CD4-positive, alpha-beta T cell treated with Interleukin-2 at 100 ng/mL for 4 hours (primary cell): ENCODE data around the gene FBXW7.
"Not testable (repeated sequence)": the region's sequence is repeated elsewhere in the genome, so short reads cannot be mapped to it uniquely, and the experiment has no call there.

Source experiments
- DNase-seq: peaks from one replicate; pipeline ENCODE4 v3.0.0-alpha.2; 2020; ENCODE audit warnings: low spot score

Gene FBXW7

DNA sequence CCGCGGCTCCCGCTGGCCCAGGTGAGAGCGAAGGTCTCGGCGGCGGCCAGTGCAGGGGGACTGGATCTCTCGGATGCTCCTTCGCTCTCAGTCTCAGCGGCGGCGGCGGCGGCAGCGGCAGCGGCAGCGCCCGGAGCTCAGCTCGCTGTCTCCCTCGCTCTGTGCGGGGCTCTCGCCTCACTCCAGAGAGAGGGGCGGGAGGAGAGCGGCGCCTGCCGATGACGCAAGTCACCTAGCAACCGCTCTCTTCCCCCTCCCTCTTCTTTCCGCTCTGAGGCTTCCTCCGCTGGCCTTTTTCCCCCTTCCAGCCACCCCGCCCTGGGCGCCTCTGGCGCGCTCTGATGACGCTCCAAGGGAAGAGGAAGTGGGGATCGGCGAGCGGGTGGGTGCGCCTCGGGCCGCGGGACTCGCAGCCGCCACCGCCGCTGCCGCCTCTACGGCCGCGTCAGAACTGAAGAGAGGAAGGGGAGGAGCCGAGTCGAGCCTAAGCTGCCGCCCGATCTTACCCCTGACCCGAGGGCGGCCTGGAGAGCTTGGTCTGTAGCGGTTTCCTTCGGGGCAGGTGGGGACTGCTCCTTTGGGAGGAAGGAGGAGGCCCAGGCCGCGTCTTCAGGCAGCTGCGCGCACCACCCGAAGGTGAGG, at the start of gene FBXW7:
TSS of gene FBXW7 (minus strand) at position 190 of the 642 bp plus-strand sequence. CDS start 124,289 bp downstream, outside the sequence.
- peak; percentile 100 for DNase-seq

- DNase-seq, result peak; percentile 12
Measured at GRCh38 chr4:152585023-152585441, 49.1 kb upstream of the FBXW7 start.

DNA sequence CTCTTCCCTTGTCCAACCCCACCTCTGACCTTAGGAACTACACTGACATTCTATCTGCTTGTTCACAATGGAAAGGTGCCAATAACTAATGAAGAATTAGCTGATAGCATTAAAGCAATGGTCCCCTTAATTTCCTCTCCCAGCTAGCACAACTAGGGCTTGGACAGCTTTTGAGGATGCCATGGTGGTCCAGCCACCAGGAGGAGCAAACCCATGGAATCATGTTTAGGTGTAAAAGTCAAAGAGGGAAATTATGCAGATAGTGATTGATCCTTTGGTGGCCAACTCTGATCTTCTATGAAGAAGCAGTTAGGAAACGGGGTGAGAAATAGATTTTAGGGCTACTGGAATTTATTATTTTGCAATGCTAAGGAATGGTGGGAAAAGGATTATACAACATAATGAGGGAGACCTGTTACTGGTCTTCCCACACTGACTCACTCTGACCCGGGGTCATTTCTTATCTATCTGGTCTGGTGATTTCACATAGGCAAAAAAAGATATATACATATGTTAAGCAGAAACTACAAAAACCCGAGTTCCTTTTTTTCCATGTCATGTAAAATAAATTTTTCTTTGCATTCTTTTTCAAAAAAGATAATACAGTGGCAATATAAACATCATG, 45.8 kb upstream of the FBXW7 start:
- DNase-seq, result no peak

DNA sequence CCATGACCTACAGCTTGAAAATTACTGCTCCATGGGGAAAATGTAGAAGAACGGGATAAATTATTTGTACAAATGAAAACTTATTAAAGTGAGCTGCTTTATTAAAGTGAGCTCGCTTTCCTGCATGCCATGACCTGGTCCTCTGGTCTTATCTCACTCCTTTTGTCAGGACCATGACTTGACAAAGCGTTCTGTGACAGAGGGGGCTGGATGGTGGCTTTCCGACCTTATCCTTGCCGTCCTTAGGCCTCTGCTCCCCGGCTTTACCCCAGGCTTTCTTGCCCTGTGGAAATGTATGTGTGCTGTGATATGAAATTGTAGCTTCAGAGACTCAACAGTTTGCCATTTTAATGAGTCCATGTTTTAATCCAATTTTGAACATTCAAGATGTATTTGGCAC, 44.0 kb upstream of the FBXW7 start:
- no peak for DNase-seq

GRCh38 chr4:152579107-152579764, 43.3 kb upstream of the FBXW7 start:
- no peak for DNase-seq

- DNase-seq, result no peak
Measured at GRCh38 chr4:152578670-152579069, 42.8 kb upstream of the FBXW7 start.

DNA sequence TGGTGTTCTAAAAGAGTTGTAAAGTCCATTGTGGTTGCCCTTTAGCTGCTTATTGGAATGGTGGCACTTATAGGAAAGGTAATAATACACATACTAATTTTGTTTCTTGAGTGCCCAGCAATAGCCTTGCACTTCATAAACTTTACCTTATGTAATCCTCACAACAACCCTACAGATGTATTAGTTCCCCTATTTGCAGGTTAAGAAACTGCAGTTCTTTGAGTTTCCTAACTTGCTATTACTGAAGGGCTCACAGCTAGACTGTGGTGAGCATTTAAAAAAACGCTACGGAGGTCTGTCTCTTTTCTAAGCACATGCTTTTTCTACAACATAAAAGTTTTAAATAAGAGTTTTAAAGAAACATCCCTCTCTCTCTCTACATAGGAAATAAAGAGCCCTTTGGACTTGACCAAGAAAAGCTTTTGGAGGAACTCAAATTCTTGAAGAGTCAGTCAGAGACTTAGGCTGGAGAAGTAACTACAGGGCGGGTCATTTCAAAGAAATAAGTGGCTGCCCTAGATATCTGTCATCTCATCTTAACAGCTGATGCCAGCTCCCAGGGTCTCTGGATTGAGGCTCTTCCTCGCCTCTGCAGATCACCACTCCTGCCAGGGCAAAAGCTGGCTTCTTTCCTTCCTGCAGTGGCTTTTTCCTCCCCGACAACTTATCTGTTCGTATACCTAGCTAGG, 42.0 kb upstream of the FBXW7 start:
- no peak for DNase-seq

DNA sequence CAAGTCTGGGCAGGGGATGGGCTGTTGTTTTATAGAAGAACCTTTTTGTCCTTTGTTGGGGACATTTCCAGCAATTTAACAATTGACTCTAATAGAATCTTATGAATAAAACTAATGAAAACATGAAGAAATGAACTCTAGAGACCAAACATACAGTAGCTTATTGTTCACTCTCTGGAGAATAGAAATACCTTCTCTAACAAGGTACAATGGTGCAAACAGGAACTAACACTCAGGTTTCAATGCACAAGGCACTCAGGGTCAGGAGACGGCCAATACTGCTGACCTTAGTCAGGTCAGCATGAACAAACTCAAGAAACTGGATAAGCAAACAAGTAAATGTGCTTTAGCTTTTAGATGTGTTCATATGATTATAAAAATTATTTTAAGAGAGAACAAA, 39.6 kb upstream of the FBXW7 start:
- no peak for DNase-seq

- DNase-seq, result no peak
Measured at GRCh38 chr4:152573861-152574260, 38.0 kb upstream of the FBXW7 start.

GRCh38 chr4:152572417-152573086, 36.7 kb upstream of the FBXW7 start:
- DNase-seq, result no peak

GRCh38 chr4:152571770-152572169, 35.9 kb upstream of the FBXW7 start:
- DNase-seq, result no peak

- no peak for DNase-seq
Measured at GRCh38 chr4:152571296-152571695, 35.4 kb upstream of the FBXW7 start.

DNA sequence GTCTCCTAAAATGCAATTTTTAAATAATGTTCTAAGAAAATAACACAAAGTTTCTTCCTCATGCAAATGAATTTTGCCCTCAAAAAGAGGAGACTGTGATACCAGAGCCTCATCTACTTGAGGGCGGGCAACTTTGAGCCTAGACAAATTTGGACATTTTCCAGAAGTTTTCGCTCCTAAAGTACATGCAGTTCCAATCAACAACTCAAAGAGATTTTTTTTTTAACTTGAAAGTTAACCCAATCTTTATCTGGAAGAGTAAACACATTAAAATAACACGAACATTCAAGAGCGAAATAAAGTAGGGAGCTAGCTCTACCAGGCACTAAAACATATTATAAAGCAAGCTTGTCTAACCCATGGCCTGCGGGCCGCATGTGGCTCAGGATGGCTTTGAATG, 29.4 kb upstream of the FBXW7 start:
- no peak for DNase-seq

- no peak for DNase-seq
Measured at GRCh38 chr4:152564336-152564735, 28.4 kb upstream of the FBXW7 start.

DNA sequence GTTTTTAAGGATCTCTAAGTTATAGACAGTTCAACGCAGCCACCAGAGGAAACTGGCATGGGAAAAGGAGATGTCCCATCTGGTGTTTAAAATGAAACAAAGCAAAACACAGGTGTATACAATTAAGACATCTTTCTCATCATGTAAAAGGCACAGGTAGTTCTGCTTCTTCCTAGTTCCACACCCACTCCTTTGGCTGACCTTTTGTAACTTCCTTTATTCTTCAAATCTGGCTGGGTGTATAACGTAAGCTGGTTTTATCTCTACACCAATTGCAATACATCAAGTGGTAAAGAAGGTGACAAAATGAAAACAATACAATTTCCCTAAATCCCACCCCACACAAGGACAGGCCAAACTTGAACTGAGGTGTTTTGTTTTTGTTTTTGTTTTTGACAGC, 27.3 kb upstream of the FBXW7 start:
- DNase-seq, result no peak

DNA sequence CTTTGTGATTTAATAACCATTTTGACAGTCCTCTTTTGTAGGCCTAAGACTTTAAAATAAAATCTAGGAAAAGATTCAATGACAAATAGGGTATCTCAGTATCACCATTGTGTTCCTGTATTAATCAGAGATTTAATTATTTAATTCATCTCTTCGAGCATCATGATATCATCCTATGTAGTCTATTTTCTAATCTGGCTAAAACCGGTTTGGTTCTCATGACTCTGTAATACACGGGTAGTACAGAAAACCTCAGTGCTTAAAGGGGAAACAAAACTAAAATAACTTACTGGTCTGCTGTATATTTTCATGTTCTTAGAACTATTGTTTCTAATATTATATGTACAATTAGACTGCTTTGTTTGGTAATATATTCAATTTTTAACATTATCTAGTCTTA, 23.7 kb upstream of the FBXW7 start:
- no peak for DNase-seq

DNA sequence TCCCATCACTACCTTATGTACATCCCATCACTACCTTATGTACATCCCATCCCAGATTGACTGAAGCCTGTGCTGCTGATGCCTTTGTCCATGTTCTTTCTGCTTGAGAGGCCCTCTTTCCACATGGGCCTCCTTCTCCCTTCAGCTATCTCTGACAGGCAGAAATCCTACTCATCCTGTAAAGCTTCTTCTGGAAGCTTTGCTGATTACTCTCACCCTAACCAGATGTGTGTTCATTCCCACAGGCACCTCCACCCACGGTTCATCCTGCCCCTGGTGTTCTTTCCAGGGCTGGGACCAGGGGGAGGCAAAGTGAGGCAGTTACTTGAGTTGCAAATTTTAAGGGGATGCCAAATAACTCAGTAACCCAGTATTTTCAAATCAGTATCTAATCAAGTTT, 22.5 kb upstream of the FBXW7 start:
- no peak for DNase-seq

DNA sequence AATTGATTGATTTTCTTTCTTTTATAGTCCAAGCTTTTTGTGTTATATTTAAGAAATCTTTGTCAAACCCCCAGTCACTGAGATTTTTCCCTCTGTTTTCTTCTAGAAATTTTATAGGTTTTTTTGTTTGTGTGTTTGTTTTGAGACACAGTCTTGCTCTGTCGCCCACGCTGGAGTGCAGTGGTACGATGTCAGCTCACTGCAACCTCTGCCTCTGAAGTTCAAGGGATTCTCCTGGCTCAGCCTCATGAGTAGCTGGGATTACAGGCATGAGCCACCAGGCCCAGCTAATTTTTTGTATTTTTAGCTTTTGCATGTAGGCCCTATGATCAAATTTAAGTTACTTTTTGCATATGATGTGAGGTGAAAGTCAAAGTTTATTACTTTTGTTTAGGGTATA, 20.9 kb upstream of the FBXW7 start:
- no peak for DNase-seq

GRCh38 chr4:152556283-152556682, 20.4 kb upstream of the FBXW7 start:
- peak; percentile 44 for DNase-seq

GRCh38 chr4:152554742-152555141, 18.9 kb upstream of the FBXW7 start:
- DNase-seq, result no peak

DNA sequence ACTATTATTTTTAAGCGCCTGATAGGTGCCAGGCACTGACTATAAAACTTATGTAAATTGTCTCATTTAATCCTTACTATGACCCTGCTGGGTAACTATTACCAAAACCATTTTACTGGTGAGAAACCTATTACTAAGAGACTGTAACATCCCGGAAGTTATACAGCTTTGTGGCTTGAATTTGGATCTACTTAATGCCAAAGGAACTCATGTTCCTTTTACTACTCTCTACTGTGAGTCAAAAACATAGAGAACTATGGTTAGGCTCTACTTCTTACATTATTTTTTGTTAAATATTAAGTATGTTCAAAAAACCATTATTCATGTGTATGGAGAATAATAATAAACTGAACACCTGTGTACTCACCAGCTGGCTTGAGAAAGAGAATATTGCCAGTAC, 14.8 kb upstream of the FBXW7 start:
- not testable (repeated sequence) for DNase-seq

- DNase-seq, result no peak
Measured at GRCh38 chr4:152545088-152545487, 9.2 kb upstream of the FBXW7 start.
